COLO668 (cell line): Measurements from ENCODE around the gene MOB1A.
"Not testable (repeated sequence)": the region's sequence is repeated elsewhere in the genome, so short reads cannot be mapped to it uniquely, and the experiment has no call there.

ENCODE experiments used
- DNase-seq: peaks from one replicate; lab custom pipeline; 2025; ENCODE audit not compliant: unreplicated experiment; lab: John Stamatoyannopoulos, UW

The MOB1A gene

DNA sequence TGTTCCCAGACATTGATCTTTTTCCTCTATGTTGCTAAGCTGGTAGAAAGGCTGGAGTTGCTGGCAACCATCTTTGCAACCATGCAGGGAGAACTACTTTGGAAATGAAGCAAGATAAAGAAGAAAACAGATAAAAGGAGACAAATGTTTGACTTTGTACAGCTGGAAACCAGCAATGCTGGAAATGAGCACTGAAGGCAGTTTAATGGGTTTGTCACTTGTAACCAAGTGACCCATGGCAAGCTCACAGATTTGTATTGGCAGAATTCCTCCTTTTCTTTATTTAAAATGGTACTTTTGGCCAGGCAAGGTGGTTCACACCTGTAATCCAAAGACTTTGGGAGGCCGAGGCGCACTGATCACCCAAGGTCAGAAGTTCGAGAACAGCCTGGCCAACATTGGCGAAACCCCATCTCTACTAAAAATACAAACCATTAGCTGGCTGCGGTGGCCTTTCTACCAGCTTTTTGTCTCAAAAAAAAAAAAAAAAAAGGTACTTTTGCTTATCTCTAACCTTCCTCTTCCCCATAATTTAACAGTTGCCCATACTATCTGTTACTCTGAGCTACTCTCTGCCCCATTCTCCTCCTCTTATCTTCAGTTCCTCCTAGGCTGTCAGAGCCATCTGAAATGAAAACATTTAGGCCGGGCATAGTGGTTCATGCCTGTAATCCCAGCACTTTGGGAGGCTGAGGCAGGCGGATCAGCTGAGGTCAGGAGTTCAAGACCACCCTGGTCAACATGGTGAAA is 28.9 kb downstream of the MOB1A start:
- no peak for DNase-seq

GRCh38 chr2:74149247-74149525 is 29.5 kb downstream of the MOB1A start:
- no peak for DNase-seq

GRCh38 chr2:74148457-74149246 is 30.0 kb downstream of the MOB1A start:
- DNase-seq = no peak

GRCh38 chr2:74147727-74148456 is 30.8 kb downstream of the MOB1A start, which contains the start of gene BOLA3:
BOLA3 (minus strand) TSS chr2:74147912; CDS start chr2:74147874, 38 bp downstream.
- peak; percentile 91 for DNase-seq

DNA sequence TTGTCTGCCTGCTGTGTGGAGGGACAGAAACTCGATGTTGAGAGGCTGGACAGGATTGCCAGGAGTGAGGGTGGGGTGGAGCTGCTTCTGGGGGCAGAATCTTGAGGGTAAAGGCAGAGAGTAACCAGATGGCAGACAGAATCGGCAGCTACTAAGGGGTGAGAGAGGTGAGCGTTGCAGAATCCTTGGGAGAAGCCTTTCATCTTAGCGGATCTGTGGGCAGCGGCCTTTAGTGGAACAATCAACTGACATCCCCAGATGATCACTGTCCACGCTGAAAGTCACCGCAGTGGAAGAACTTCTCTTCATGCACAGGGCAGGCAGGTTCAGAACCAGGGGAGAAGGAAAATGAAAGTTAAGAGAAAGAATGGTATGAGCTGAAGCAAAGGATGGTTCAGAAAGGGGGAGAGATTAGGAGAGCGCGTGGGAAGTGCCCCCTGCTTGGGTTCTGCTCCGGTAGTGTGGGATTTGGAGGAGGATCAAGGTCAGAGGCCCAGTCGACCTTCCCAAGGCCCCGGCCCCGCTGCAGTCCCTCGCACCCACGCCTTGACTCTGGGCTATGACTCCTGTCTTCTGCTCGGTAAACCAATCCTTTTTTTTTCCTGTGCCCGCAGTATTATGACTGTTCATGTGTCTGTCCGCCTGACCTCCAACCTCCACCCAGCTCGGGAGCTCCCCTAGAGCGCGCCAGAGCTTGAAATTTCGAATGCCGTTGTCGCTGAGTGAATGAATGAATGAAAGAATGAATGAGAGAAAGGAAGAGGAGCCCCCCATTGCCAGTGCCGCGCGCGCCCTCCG is 31.6 kb downstream of the MOB1A start:
- DNase-seq = no peak

DNA sequence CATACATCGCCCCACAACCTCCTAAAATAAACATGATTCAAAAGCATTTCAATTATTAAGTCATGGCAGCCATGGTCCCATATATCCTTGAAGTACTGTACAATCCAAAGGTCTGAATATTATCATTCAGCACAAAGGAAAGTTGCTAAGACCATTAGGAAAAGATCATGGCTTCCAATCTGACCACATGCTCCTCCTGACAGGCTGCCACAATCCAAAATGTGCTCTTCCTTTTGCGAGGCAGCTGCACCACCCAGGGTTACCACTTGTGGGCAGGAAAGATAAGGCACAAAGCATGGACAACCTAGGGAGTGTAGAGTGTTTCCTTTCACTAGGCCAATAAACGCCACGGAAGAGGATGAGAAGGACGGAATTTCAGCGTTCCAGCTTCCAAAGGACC is 36.3 kb downstream of the MOB1A start:
- DNase-seq = peak; percentile 9

DNA sequence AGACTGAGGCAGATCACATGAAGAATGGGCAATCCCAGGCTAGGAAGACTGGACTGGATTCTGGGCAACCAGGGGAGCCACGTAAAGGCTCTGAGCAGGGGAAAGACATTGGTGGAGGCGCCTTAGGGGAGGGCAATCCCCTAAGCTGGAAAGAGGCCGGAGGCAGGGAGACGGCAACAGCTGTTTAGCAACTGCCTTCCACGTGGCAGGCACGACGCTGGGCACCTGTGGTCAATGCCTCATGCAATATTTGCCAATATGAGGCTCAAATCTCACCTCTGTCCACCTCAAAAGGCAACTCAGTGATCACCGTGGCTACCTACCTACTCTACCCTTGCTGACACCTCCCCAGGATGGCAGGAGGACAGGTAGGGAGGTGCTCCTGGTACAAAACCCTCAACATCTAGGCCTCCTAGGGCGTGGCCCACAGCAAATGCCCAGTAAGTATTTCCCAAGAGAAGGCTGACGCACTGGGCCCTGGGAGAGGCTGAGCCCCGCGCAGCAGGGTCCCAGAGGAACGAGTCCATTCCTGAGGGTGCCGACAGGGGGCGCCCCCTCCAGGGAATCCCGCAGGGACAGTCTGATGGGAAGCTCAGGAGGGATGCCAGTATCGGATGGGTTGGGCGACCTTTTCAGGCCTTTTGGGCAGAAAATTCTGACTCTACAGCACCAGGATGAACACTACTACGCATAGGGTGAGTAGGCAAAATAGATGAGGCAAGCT is 39.9 kb downstream of the MOB1A start:
- no peak for DNase-seq

GRCh38 chr2:74137651-74138599 is 40.8 kb downstream of the MOB1A start:
- no peak for DNase-seq

GRCh38 chr2:74131901-74132300 is 46.8 kb downstream of the MOB1A start:
- no peak for DNase-seq

DNA sequence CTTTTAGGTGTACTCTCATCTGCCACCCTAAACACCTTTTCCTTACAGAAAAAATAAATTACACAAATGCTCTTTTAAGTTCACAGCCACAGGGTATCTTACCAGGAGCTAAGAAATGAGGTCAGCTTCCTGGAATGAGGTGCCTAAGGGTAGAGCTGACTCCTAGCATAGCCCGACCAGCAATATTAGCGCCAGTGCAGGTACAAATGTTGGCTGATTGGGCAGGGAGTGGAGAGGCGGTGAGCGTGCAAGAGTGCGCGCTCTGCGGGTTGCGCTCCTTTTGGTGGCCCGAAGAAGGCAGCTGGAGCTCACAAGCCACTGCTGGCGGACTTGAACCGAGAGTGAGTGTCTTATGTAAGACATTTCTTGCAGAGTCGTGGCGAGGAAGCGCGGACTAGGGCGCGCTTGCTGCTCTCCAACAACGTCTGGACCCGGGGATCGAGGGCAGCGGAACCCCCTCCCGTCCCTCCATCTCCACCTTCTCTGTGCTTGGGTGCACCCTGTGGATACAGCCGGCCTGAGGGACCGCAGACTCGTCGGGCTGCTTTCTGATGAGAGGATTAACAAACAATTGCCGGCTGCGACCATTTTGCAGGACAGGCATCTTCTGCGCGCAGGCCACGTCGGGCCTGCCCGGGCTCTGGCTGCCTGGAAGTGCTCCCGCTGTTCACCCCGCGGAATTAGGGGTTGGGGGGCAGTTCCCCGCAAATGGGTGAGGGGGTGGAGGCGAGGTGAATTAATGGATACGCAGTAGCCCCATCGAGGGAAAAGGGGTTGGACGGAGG is 48.3 kb downstream of the MOB1A start:
- no peak for DNase-seq

- no peak for DNase-seq
Observed at GRCh38 chr2:74128206-74128605, 50.5 kb downstream of the MOB1A start.

DNA sequence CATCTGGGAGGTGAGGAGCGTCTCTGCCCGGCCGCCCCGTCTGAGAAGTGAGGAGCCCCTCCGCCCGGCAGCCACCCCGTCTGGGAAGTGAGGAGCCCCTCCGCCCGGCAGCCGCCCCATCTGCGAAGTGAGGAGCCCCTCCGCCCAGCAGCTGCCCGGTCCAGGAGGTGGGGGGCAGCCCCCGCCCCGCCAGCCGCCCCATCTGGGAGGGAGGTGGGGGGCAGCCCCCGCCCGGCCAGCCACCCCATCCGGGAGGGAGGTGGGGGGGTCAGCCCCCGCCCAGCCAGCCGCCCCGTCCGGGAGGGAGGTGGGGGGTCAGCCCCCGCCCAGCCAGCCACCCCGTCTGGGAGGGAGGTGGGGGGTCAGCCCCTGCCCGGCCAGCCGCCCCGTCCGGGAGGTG is 54.7 kb downstream of the MOB1A start:
- DNase-seq = not testable (repeated sequence)

DNA sequence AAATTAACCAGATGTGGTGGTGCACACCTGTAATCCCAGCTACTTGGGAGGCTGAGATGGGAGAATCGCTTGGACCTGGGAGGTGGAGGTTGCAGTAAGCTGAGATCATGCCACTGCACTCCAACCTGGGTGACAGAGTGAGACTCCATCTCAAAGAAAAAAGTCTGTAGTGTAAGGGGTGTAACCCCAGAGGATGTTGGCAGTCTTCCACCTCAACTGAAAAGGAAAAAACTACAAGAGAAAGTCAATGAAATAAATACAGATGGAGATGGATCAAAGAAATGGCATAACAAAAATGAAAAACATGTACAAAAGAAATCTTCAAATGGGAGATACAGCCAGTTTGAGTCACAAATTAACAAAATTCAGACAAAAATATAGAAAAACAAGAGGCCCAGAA is 56.8 kb downstream of the MOB1A start:
- DNase-seq = not testable (repeated sequence)

GRCh38 chr2:74119912-74120825 is 58.5 kb downstream of the MOB1A start:
- peak; percentile 89 for DNase-seq

- no peak for DNase-seq
Observed at GRCh38 chr2:74119339-74119738, 59.3 kb downstream of the MOB1A start.

- no peak for DNase-seq
Observed at GRCh38 chr2:74111380-74111779, 67.3 kb downstream of the MOB1A start.

DNA sequence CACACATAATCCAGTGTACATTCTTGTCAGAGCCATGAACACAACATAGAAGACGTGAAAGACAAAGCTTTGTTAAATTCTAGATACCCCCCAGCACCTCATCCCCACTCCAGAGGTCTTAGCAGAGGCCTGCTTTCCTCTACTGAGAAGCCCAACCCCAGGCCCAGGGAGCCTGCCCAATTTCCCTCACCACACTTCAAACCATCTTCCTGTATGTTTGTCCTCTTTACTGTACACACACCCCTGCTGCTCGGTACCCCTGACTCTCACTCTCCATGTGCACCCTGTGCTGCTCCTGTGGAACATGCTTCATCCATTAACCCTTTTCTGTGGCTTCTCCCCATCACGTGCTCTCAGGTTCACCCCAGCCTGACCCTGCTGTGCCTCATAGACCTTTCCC is 68.1 kb downstream of the MOB1A start:
- DNase-seq = no peak
